Fibroblast of skin of back (primary cell): ENCODE data around the gene KCNF1.

Experiments
- DNase-seq: peaks from one replicate; pipeline ENCODE4 v3.0.0-alpha.2; 2013

The KCNF1 gene

GRCh38 chr2:10905006-10905861 is 6.5 kb upstream of the KCNF1 start:
- no peak for DNase-seq

- DNase-seq: no peak
Measured at GRCh38 chr2:10905862-10906143, 5.9 kb upstream of the KCNF1 start.

- no peak for DNase-seq
Measured at GRCh38 chr2:10906926-10907625, 4.7 kb upstream of the KCNF1 start.

GRCh38 chr2:10908195-10908594 is 3.5 kb upstream of the KCNF1 start:
- no peak for DNase-seq

GRCh38 chr2:10909050-10909995 is 2.4 kb upstream of the KCNF1 start:
- no peak for DNase-seq

GRCh38 chr2:10909996-10910341 is 1.8 kb upstream of the KCNF1 start:
- no peak for DNase-seq

- DNase-seq: no peak
Measured at GRCh38 chr2:10910625-10911024, 1.1 kb upstream of the KCNF1 start.

GRCh38 chr2:10912076-10912731 is 470 bp downstream of the KCNF1 start:
- no peak for DNase-seq

- no peak for DNase-seq
Measured at GRCh38 chr2:10912796-10913455, 1.2 kb downstream of the KCNF1 start.

GRCh38 chr2:10913501-10914271 is 2.0 kb downstream of the KCNF1 start:
- no peak for DNase-seq

- DNase-seq: no peak
Measured at GRCh38 chr2:10914272-10914693, 2.5 kb downstream of the KCNF1 start.

- DNase-seq: no peak
Measured at GRCh38 chr2:10915236-10915635, 3.5 kb downstream of the KCNF1 start.

GRCh38 chr2:10915731-10916276 is 4.1 kb downstream of the KCNF1 start:
- no peak for DNase-seq

- DNase-seq: no peak
Measured at GRCh38 chr2:10916953-10917352, 5.2 kb downstream of the KCNF1 start.

GRCh38 chr2:10917927-10918326 is 6.2 kb downstream of the KCNF1 start:
- no peak for DNase-seq

- no peak for DNase-seq
Measured at GRCh38 chr2:10918661-10919409, 7.1 kb downstream of the KCNF1 start.

GRCh38 chr2:10919410-10919770 is 7.7 kb downstream of the KCNF1 start:
- no peak for DNase-seq

GRCh38 chr2:10919771-10920621 is 8.3 kb downstream of the KCNF1 start:
- no peak for DNase-seq

GRCh38 chr2:10920764-10921388 is 9.1 kb downstream of the KCNF1 start:
- no peak for DNase-seq
